ENCODE results near the gene ALDH1L1. TPM values are rescaled to one million over a fixed set of nuclear protein-coding genes. Genes with fewer than 3 reads are reported as not detected.

ALDH1L1 gene
- total and polyA plus RNA-seq, 2 of the 4 experiments (the other 2 are of a cell fraction) = not detected

- ChIA-PET CTCF (no interaction called here), POLR2A (ENCODE audit: unreplicated experiment) (no interaction called here)
- dilution Hi-C loops (cut with HindIII; ENCODE audit: low sequenced_read_pairs, unreplicated experiment) = no loop called here
These were observed 118.9 kb downstream of the ALDH1L1 start for GRCh38 chr3:126061301-126062032.

More at GRCh38 chr3:126061301-126062032, 118.9 kb downstream of the ALDH1L1 start:
- no peaks in the 10 kb centered on the region for H3K36me3 ChIP-seq (ENCODE audit: control insufficient read depth, insufficient read depth, low read length)
- H3K4me3 ChIP-seq (ENCODE audit: insufficient read depth, low read depth, low read length) = no peak overlapping the region
- no peak overlapping the region for H3K14ac ChIP-seq (replicated peaks; ENCODE audit: low read depth, low read length)
- TF ChIP-seq ELK1 (IDR thresholded peaks at IDR 0.05; ENCODE audit: borderline replicate concordance, low read depth, low read length) = no peak
- TF ChIP-seq USF2 (IDR thresholded peaks at IDR 0.05; ENCODE audit: low read depth, low read length) = no peak
- no peak for TF ChIP-seq RFX5 (IDR thresholded peaks at IDR 0.05; ENCODE audit: low read depth, low read length)
- TF ChIP-seq CHD1 (IDR thresholded peaks at IDR 0.05; ENCODE audit: low read depth, low read length) = no peak
- TF ChIP-seq RCOR1 (IDR thresholded peaks at IDR 0.05; ENCODE audit: insufficient replicate concordance, low read length) = no peak
- TF ChIP-seq RAD21 (IDR thresholded peaks at IDR 0.05; ENCODE audit: low read length) = no peak
- no peak for TF ChIP-seq BHLHE40 (IDR thresholded peaks at IDR 0.05; ENCODE audit: low read depth, low read length)
- no peak for TF ChIP-seq MAZ (IDR thresholded peaks at IDR 0.05; ENCODE audit: borderline replicate concordance, low read depth, low read length)
- H2AK9ac ChIP-seq (replicated peaks; ENCODE audit: low read depth, low read length, poor library complexity) = no peak overlapping the region
- no peak overlapping the region for H2BK5ac ChIP-seq (ENCODE audit: low read depth, low read length, poor library complexity, severe bottlenecking)
- no peak overlapping the region for H2BK15ac ChIP-seq (ENCODE audit: low read depth, low read length)
- in situ Hi-C loops (cut with MboI; ENCODE audit: low sequenced_read_pairs) (no loop called here), intact Hi-C loops (cut with micrococcal nuclease) (no loop called here)
- no peak overlapping the region for H3K4me2 ChIP-seq (ENCODE audit: low read depth, low read length)
- BruUV-seq (replicated peaks) = no TSS peak
- peaks cover 7% of the 10 kb centered on the region; the same call in 1 of the 2 replicates for H3K9me1 ChIP-seq (ENCODE audit: insufficient read depth, low read length)
- DNase-seq (no peak), ATAC-seq (ENCODE audit: low read depth) (no peak)
- WGBS, 2 experiments (ENCODE audit: extremely low coverage in 2 of 2, insufficient read length in 1 of 2) = 100% methylated on average over 1 of the region's 8 CpGs; no CpG with 5 or more reads in 1 of the 2 experiments
- H4K91ac ChIP-seq (ENCODE audit: insufficient read depth, low read depth, low read length) = no peak overlapping the region
- H2BK20ac ChIP-seq (ENCODE audit: low read depth, low read length) = no peak overlapping the region
- H3K79me1 ChIP-seq (ENCODE audit: low read depth in 1 of 2, low read length in 2 of 2) = 0 out of 4 replicates have a peak, but pooled peaks cover 0 to 3% of the 10 kb centered on the region in 2 experiments
- H4K8ac ChIP-seq (ENCODE audit: low read depth in 2 of 2, low read length in 2 of 2) = no peak overlapping the region
- no peak overlapping the region for H3K9ac ChIP-seq (ENCODE audit: low read depth, low read length)
- no peak overlapping the region for H3K56ac ChIP-seq (ENCODE audit: extremely low read depth, insufficient read depth, low read length)
- no peak overlapping the region for H2AFZ ChIP-seq (replicated peaks; ENCODE audit: low read length, poor library complexity)
- H3K9me3 ChIP-seq (ENCODE audit: control insufficient read depth, insufficient read depth, low read length) = no peaks in the 10 kb centered on the region
- no peaks in the 10 kb centered on the region for H4K20me1 ChIP-seq (ENCODE audit: insufficient read depth, low read length)
- H2BK120ac ChIP-seq (ENCODE audit: low read depth, low read length) = no peak overlapping the region
- no peak overlapping the region for H3K27ac ChIP-seq (ENCODE audit: insufficient read depth, low read length)
- no peak overlapping the region for H4K5ac ChIP-seq (ENCODE audit: low read depth, low read length)
- H2AK5ac ChIP-seq (ENCODE audit: low read depth, low read length) = no peak overlapping the region
- no peaks in the 10 kb centered on the region; the same call in 1 of the 2 replicates for H3K4me1 ChIP-seq (ENCODE audit: control insufficient read depth, insufficient read depth, low read length)
- H3K4ac ChIP-seq (ENCODE audit: low read depth, low read length) = no peak overlapping the region
- H3K23ac ChIP-seq (ENCODE audit: low read depth, low read length) = no peak overlapping the region
- no peaks in the 10 kb centered on the region for H3K27me3 ChIP-seq (ENCODE audit: control insufficient read depth, insufficient read depth, low read length)
- no peak overlapping the region for H3K18ac ChIP-seq (ENCODE audit: low read depth, low read length)
